Left ventricle myocardium inferior (tissue), 1 donor: ENCODE measurements around the gene DAB2IP. TPM values are rescaled to one million over a fixed set of nuclear protein-coding genes. Genes with fewer than 3 reads are reported as not detected.
A peak's percentile ranks its signal among the peaks of the same experiment; 100 is the strongest.

Experiments used
- DNase-seq: peaks from one replicate; pipeline ENCODE4 v3.0.0-alpha.2; 2020
- H3K27ac ChIP-seq: fragments of 200-600 bp; replicated peaks from 2 replicates; pipeline ENCODE4 v1.8.0; 2021
- H3K27me3 ChIP-seq: fragments of 200-600 bp; 2 replicates; pipeline ENCODE4 v1.8.0; 2021; ENCODE audit warnings: low read depth
- H3K36me3 ChIP-seq: fragments of 200-600 bp; 2 replicates; pipeline ENCODE4 v1.8.0; 2021
- H3K4me1 ChIP-seq: fragments of 200-600 bp; 2 replicates; pipeline ENCODE4 v1.8.0; 2021
- H3K4me3 ChIP-seq: fragments of 200-600 bp; 2 replicates; pipeline ENCODE4 v1.8.0; 2021; ENCODE audit warnings: mild to moderate bottlenecking, moderate library complexity
- H3K9me3 ChIP-seq: fragments of 200-600 bp; replicated peaks from 2 replicates; pipeline ENCODE4 v1.8.0; 2021
- CTCF ChIP-seq: fragments of 200-600 bp; IDR thresholded peaks from 2 replicates; pipeline ENCODE4 v1.8.0; 2021; ENCODE audit warnings: antibody characterized with exemption, mild to moderate bottlenecking, borderline replicate concordance
- intact Hi-C: fragments of 100-400 bp; cut with micrococcal nuclease; formaldehyde crosslinking; loops from one replicate; pipeline ENCODE4 v1.11.0; 2022
- total RNA-seq: library from RNA; stranded (reverse); fragmentation: NEBNext Ultra II Directional; extraction: Animal tissue kit (Norgen Biotek cat#: 25700); gene quantifications from one replicate; pipeline ENCODE4 v1.2.1, GENCODE V29; 2021
- donor health status: DM: no; HTN: yes; CAD: no; lungs with severe emphysema.

Gene DAB2IP
- total RNA-seq, 1 donor from 2014 or later = 50.7 TPM

GRCh38 chr9:121744687-121745395 is 93.4 kb downstream of the DAB2IP start:
- H3K4me3 ChIP-seq = peak overlapping the region; percentile 76
- no peaks in the 10 kb centered on the region for H3K36me3 ChIP-seq
- DNase-seq = no peak
- no peaks in the 10 kb centered on the region for H3K9me3 ChIP-seq
- H3K4me1 ChIP-seq = peaks cover 99% of the 10 kb centered on the region
- H3K27me3 ChIP-seq = no peaks in the 10 kb centered on the region
- H3K27ac ChIP-seq = peak overlapping the region; percentile 99
- TF ChIP-seq CTCF = no peak
- intact Hi-C loops = no loop called here

DNA sequence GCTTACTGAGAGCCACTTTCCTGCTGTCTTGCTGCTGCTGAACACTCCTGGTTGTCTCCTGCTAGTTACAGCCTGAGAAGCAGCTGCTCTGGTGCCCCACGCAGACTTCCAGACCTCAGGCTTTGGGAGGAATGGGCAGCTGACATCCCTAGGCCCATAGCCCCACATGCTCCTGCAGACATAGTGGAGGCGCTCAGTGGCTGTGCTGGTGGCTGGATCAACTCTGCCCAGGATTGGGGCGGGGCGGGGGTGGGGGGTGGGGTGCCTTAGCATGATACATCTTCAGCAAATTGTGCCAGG is 93.9 kb downstream of the DAB2IP start:
- TF ChIP-seq CTCF = no peak
- H3K36me3 ChIP-seq = no peaks in the 10 kb centered on the region
- DNase-seq = no peak
- H3K9me3 ChIP-seq = no peaks in the 10 kb centered on the region
- no peaks in the 10 kb centered on the region for H3K27me3 ChIP-seq
- H3K27ac ChIP-seq = peak overlapping the region; percentile 99
- intact Hi-C loops = no loop called here
- H3K4me3 ChIP-seq = no peak overlapping the region
- peaks cover 99% of the 10 kb centered on the region for H3K4me1 ChIP-seq

GRCh38 chr9:121746411-121746810 is 95.0 kb downstream of the DAB2IP start:
- no peaks in the 10 kb centered on the region for H3K9me3 ChIP-seq
- H3K4me3 ChIP-seq = no peak overlapping the region
- TF ChIP-seq CTCF = no peak
- peaks cover 99% of the 10 kb centered on the region for H3K4me1 ChIP-seq
- intact Hi-C loops = no loop called here
- H3K36me3 ChIP-seq = no peaks in the 10 kb centered on the region
- peak overlapping the region; percentile 99 for H3K27ac ChIP-seq
- DNase-seq = no peak
- H3K27me3 ChIP-seq = no peaks in the 10 kb centered on the region

DNA sequence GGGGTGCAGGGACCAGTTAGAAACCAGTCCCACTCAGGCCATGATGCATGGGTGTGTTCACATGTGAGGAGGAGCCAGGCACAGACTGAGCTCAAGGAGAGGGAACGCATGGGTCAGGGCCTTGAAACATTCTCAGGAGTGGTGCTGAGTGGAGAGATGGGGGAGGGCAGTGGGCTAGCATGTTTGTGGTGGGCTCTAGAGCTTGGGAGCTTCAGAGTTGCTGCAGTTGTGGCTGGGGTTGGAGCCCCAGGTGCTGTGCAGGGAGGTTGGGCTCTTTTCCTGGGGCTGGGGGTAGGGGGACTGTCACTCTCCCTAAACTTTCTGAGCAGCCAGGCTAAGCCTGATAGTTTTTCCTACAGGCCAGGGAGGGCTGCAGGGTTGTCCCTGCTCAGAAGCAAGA is 95.4 kb downstream of the DAB2IP start:
- intact Hi-C loops = no loop called here
- TF ChIP-seq CTCF = no peak
- Histone ChIP-seq H3K27ac (peak overlapping the region; percentile 99), H3K9me3 (no peaks in the 10 kb centered on the region), H3K4me3 (no peak overlapping the region), H3K36me3 (no peaks in the 10 kb centered on the region), H3K4me1 (peaks cover 99% of the 10 kb centered on the region), H3K27me3 (no peaks in the 10 kb centered on the region)
- DNase-seq = no peak

DNA sequence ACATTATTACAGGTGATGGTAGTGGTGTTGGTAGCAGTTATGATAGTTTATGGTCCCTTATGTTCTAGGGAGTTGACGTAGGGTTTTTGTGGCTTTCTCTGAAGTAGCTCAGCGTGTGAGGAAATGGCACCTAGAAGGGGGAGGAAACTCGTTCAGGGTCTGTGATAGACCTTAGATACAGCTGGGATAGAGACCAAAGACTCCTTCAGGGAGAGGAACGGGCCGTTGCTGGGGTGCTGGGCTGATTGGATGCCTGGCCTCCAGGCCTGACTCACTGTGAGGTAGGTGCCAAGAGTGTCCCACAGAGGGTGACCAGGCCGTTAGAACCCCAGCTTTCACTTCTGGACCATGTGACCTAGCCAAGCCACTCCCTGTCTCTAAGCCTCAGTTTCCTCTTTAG is 96.6 kb downstream of the DAB2IP start:
- intact Hi-C loops = no loop called here
- no peak for DNase-seq
- no peak for TF ChIP-seq CTCF
- Histone ChIP-seq H3K27ac (peak overlapping the region; percentile 99), H3K27me3 (no peaks in the 10 kb centered on the region), H3K9me3 (no peaks in the 10 kb centered on the region), H3K4me3 (no peak overlapping the region), H3K4me1 (peaks cover 99% of the 10 kb centered on the region), H3K36me3 (no peaks in the 10 kb centered on the region)
